Memory B cell (primary cell): ENCODE data around the gene OVOL2.

Experiments
- ATAC-seq: fragments of 150-1000 bp; cut with Tn5 transposase; 2 replicates; pipeline ENCODE4 v1.10.0; 2021; ENCODE audit warnings: low read depth, mild to moderate bottlenecking, moderate library complexity
- DNase-seq, 2 donors: peaks; one replicate each; pipeline ENCODE4 v3.0.0; 2022; ENCODE audit warnings: low spot score in 2 of 2
- H3K27ac Mint-ChIP-seq: one replicate; pipeline ENCODE4 v1.8.0; 2022; ENCODE audit warnings: mild to moderate bottlenecking, moderate library complexity, mixed read lengths
- H3K27me3 Mint-ChIP-seq: one replicate; pipeline ENCODE4 v1.8.0; 2022; ENCODE audit warnings: mixed read lengths
- H3K36me3 Mint-ChIP-seq: one replicate; pipeline ENCODE4 v1.8.0; 2022; ENCODE audit warnings: mild to moderate bottlenecking, mixed read lengths
- H3K4me1 Mint-ChIP-seq: one replicate; pipeline ENCODE4 v1.8.0; 2022; ENCODE audit warnings: mixed read lengths
- H3K4me3 Mint-ChIP-seq: one replicate; pipeline ENCODE4 v1.8.0; 2022; ENCODE audit warnings: mild to moderate bottlenecking, moderate library complexity, mixed read lengths
- H3K9me3 Mint-ChIP-seq: one replicate; pipeline ENCODE4 v1.8.0; 2022; ENCODE audit warnings: mixed read lengths

Gene OVOL2

DNA sequence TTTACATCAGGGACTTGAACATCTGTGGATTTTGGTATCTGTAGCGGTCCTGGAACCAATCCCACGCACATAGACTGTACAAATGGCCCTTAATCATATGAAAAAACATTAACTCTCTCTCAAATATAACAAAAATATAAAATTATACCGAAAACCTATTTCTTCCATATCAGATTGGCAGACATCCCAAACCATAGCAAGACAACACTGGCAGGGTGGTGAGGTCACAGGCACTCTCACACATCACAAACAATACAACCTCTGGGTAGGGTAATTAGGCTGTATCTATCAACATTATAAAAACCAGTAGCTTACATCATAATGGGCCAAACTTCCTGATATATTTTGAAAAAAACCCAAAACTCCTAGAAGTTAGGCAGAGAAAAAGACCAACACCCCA lies 40.9 kb downstream of the OVOL2 start:
- no peaks in the 10 kb centered on the region for H3K36me3 Mint-ChIP-seq
- peaks cover 9% of the 10 kb centered on the region for H3K4me1 Mint-ChIP-seq
- no peak overlapping the region for H3K27ac Mint-ChIP-seq
- DNase-seq = no peak
- H3K9me3 Mint-ChIP-seq = no peaks in the 10 kb centered on the region
- H3K4me3 Mint-ChIP-seq = no peak overlapping the region
- no peak for ATAC-seq
- peaks cover 5% of the 10 kb centered on the region for H3K27me3 Mint-ChIP-seq

DNA sequence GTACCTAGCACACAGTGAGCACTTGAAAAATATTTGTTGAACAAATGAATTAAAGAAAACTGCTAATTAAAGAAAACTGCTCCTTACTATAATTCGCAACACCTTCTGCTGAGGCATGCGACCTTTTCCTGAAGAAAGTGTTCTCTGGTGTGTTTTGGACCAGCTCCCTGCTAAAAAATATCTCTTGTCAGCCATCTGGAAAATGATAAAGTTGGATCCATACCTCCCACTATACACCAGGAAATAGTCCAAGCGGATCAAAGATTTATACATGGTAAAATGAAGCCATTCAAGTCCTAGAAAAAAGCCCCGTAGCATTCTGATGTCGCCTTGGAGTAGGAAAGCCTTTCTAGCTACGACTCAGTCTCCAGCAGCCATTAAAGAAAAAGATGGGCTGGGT lies 43.3 kb downstream of the OVOL2 start:
- Mint-ChIP-seq H3K27ac (no peak overlapping the region), H3K4me3 (no peak overlapping the region), H3K4me1 (peaks cover 10% of the 10 kb centered on the region), H3K27me3 (peaks cover 5% of the 10 kb centered on the region), H3K36me3 (no peaks in the 10 kb centered on the region), H3K9me3 (no peaks in the 10 kb centered on the region)
- no peak for DNase-seq
- no peak for ATAC-seq

DNA sequence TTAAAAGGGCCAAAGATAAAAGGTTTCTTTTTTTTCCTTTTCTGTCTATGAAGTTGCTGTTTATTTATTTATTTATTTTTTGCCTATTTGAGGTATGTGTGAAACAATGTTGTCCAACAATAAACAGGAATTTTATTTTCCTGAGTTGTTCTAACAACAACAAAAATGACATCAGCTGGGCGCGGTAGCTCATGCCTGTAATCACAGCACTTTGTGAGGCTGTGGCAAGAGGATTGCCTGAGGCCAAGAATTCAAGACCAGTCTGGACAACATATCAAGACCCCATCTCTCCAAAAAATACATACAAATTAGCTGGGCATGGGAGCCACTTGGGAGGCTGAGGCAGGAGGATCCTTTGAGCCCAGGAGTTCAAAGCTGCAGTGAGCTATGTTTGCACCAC lies 44.8 kb downstream of the OVOL2 start:
- Mint-ChIP-seq H3K27me3 (peaks cover 2% of the 10 kb centered on the region), H3K9me3 (no peaks in the 10 kb centered on the region), H3K36me3 (no peaks in the 10 kb centered on the region), H3K4me3 (no peak overlapping the region), H3K27ac (no peak overlapping the region), H3K4me1 (peaks cover 4% of the 10 kb centered on the region)
- ATAC-seq (no peak), DNase-seq (no peak)

DNA sequence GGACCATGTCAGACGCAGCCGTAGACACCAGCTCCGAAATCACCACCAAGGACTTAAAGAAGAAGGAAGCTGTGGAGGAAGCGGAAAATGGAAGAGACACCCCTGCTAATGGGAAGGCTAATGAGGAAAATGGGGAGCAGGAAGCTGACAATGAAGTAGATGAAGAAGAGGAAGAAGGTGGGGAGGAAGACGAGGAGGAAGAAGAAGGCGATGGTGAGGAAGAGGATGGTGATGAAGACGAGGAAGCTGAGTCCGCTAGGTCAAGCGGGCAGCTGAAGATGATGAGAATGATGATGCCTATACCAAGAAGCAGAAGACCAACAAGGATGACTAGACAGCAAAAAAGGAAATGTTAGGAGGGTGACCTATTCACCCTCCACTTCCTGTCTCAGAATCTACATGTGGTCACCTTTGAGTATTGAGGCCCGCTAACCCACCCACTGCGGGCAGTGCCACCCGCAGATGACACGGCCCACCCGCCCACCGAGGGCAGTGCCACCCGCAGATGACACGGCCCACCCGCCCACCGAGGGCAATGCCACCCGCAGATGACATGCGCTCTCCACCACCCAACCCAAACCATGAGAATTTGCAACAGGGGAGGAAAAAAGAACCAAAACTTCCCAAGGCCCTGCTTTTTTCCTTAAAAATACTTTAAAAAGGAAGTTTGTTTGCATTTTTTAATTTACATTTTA lies 45.6 kb downstream of the OVOL2 start:
- no peaks in the 10 kb centered on the region for H3K36me3 Mint-ChIP-seq
- no peak overlapping the region for H3K4me3 Mint-ChIP-seq
- no peaks in the 10 kb centered on the region for H3K9me3 Mint-ChIP-seq
- peaks cover 2% of the 10 kb centered on the region for H3K27me3 Mint-ChIP-seq
- H3K4me1 Mint-ChIP-seq = peaks cover 4% of the 10 kb centered on the region
- DNase-seq (no peak), ATAC-seq (no peak)
- H3K27ac Mint-ChIP-seq = no peak overlapping the region

DNA sequence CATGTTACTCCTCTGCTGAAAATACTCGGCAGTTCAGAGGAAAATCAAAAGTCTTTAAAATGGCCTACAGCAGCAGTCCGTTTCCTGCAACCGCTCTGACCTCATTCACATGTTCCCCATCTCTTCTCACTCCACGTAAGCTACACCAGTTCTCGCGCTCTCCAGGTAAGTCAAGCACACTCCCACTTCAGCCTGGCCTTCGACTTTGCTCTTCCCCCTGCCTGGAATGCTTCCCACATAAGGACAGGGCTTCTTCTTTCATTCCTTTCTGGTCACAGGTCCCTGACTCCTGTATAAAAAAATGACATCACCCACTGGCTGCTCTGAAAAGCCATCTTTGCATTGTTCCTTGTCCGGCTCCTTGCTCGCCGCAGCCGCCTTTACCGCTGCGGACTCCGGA lies 46.2 kb downstream of the OVOL2 start:
- no peak overlapping the region for H3K4me3 Mint-ChIP-seq
- H3K4me1 Mint-ChIP-seq = peaks cover 4% of the 10 kb centered on the region
- no peaks in the 10 kb centered on the region for H3K36me3 Mint-ChIP-seq
- H3K27ac Mint-ChIP-seq = no peak overlapping the region
- ATAC-seq = no peak
- DNase-seq = no peak
- no peaks in the 10 kb centered on the region for H3K9me3 Mint-ChIP-seq
- H3K27me3 Mint-ChIP-seq = peaks cover 2% of the 10 kb centered on the region

DNA sequence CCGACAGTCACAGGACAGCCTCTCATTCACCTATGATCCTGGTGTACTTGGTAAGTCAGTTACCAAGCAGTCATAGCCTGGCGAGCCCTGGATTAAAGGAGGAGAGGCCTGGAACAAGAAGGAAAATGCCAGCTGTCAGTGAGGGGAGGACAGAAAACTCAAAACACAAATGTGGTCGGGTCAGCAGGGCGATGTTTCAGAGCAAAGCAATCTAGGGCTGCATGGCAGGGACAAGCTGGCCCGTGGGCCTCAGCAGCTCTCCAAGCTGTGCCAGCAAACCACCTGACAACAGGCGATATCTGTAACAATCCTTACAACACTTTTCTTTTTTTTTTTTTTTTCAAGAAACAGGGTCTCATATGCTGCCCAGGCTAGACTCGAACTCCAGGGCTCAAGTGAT lies 48.6 kb downstream of the OVOL2 start:
- H3K9me3 Mint-ChIP-seq = no peaks in the 10 kb centered on the region
- ATAC-seq = no peak
- H3K36me3 Mint-ChIP-seq = no peaks in the 10 kb centered on the region
- H3K4me3 Mint-ChIP-seq = no peak overlapping the region
- H3K4me1 Mint-ChIP-seq = peaks cover 16% of the 10 kb centered on the region
- peaks cover 2% of the 10 kb centered on the region for H3K27me3 Mint-ChIP-seq
- DNase-seq = no peak
- no peak overlapping the region for H3K27ac Mint-ChIP-seq

DNA sequence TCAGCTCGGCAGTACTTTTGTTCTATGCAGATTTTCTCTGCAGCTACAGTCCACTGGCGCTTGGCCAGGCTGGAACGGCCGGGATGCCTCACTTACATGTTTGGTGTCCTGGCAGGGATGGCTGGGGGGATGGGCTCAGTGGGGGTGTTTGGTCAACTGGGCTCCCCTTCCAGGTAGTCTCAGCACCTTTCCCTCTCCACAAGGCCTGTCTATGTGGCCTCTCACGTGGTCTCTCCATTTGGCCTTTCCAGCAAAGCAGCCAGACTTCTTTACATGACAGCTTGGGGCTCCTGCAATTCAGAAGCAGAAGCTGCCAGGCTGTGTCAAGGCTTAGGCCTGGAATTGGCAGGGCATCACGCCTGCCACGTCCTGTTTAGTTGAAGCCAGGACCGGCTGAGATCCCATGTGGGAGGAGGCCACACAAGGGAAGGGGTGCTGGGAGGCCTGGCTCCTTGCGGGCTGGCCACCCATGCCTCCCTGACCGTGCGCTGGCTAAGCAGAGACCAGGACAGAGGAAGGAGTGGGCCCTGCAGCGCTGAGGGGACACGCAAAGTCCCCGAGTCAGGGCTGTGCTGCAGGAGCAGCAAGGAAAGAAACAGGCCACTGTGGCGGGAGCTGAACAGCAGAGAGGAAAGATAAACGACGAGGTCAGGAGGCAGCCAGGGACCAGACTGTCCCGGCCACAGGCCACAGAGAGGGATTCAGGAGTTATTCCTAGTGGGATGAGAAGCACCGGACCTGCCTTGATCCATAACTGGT lies 50.0 kb downstream of the OVOL2 start:
- H3K36me3 Mint-ChIP-seq = no peaks in the 10 kb centered on the region
- peaks cover 2% of the 10 kb centered on the region for H3K27me3 Mint-ChIP-seq
- DNase-seq (no peak), ATAC-seq (no peak)
- no peak overlapping the region for H3K27ac Mint-ChIP-seq
- no peaks in the 10 kb centered on the region for H3K9me3 Mint-ChIP-seq
- peaks cover 22% of the 10 kb centered on the region for H3K4me1 Mint-ChIP-seq
- no peak overlapping the region for H3K4me3 Mint-ChIP-seq

DNA sequence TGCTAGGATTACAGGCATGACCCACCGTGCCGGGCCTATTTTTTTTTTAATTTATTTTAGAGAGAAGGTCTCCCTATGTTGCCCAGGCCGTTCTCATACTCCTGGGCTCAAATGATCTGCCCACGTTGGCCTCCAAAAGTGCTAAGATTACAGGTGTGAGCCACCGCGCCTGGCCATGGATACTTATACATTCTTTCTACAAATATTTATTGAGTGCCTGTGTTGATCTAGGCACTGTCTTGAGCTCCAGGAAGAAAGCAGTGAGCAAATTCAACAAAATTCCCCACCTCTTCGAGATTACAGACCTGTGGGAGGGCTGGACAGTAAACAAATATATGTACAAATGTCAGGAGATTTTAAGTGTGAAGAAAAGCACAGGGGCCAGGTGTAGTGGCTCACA lies 51.0 kb downstream of the OVOL2 start:
- Mint-ChIP-seq H3K27ac (no peak overlapping the region), H3K4me3 (no peak overlapping the region)
- ATAC-seq = no peak

DNA sequence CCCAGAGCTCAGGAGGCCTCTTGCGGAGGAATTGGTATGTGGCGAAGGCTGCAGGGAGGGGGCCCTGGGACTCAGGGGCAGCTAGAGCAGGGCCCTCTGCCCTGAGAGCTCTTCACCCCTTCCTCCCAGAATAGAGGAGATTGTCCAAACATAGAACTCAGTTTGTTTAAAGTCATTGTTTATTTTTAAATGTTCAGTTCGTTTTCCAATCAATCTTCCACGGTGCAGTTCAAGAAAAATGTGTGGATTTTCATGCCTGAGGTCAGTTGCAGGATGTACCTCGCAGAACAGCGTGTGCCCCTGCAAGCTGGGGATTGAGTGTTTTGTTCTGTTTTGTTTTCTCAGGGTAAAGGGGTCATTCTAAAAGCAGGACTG lies 51.7 kb downstream of the OVOL2 start:
- DNase-seq (no peak), ATAC-seq (no peak)
- Mint-ChIP-seq H3K36me3 (no peaks in the 10 kb centered on the region), H3K9me3 (no peaks in the 10 kb centered on the region), H3K27ac (peak overlapping the region; percentile 32), H3K4me1 (peaks cover 18% of the 10 kb centered on the region), H3K4me3 (no peak overlapping the region), H3K27me3 (no peaks in the 10 kb centered on the region)

More for the DNA sequence above, 51.0 kb downstream of the OVOL2 start:
- no peaks in the 10 kb centered on the region for H3K9me3 Mint-ChIP-seq
- no peak for DNase-seq
- peaks cover 18% of the 10 kb centered on the region for H3K4me1 Mint-ChIP-seq
- no peaks in the 10 kb centered on the region for H3K36me3 Mint-ChIP-seq
- no peaks in the 10 kb centered on the region for H3K27me3 Mint-ChIP-seq

DNA sequence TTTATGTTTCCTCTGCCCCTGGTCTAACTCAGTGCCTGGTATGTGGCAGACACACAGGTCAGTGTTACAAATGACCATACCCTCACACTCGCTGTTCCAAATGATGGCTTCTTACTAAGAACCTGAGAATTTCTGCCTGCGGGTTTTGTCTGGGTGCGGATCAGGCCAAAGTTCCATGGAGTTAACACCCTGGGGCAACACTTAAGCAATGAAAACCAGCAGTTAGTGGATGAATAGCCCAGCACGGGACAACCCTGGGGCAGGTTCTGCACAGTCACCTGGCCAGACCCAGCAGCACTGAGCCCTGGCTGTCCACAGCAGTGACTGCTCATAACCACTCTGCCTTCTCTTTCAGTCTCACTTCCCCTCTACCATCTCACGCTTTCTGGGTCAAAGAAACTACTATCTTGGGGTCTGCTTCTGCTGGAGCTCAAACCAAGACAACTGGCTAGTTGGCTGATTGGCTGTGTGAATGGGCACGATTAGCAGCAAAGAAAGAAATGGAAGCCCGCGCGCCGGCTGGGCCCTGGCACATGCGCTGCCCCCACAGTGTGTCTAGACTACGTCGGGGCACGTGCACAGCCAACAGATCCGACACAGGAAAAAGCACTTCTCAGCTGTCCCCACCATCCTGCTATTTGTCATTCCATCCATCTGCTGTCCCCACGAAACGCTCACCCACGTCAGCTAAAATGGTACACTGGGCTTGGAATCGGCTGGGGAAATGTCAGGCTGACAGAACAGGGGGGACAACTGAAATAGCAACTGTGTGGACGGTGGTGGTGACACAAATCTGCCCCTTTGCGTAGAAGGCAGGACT lies 52.3 kb downstream of the OVOL2 start:
- Mint-ChIP-seq H3K9me3 (no peaks in the 10 kb centered on the region), H3K27ac (peak overlapping the region; percentile 32), H3K4me3 (peak overlapping the region; percentile 67), H3K36me3 (no peaks in the 10 kb centered on the region), H3K27me3 (no peaks in the 10 kb centered on the region), H3K4me1 (peaks cover 18% of the 10 kb centered on the region)
- ATAC-seq (peak; percentile 82), DNase-seq (peak in 1 of 2 donors; percentile 33)

DNA sequence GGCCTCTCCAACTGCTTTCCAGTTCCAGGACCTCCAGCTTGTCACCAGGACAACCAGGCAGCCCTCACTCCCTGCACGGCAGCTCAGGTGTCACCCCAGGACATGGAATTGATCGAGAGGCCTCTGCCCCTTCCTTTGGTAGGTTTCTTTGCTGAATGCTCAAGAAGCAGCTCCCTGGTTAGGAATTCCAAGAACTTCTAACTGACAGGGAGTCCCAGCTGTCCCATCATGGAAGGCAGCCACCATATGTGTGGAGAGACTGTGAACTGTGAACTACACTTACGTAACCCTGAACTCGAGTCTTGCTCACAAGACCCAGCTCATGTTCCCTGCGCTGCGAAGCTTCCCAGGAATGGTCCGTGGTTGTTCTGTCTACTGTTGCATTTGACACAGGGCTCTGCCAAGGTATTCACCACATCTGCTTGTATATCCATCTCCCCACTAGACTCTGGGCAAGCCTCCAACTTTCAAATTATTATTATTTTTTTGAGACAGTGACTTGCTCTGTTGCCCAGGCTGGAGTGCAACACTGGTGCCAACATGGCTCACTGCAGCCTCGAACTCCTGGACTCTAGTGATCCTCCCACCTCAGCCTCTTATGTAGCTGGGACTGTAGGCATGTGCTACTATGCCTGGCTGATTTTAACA lies 53.2 kb downstream of the OVOL2 start:
- Mint-ChIP-seq H3K36me3 (no peaks in the 10 kb centered on the region), H3K9me3 (no peaks in the 10 kb centered on the region), H3K27ac (peak overlapping the region; percentile 71), H3K4me3 (no peak overlapping the region), H3K27me3 (peaks cover 2% of the 10 kb centered on the region), H3K4me1 (peaks cover 18% of the 10 kb centered on the region)
- ATAC-seq (no peak), DNase-seq (no peak)

DNA sequence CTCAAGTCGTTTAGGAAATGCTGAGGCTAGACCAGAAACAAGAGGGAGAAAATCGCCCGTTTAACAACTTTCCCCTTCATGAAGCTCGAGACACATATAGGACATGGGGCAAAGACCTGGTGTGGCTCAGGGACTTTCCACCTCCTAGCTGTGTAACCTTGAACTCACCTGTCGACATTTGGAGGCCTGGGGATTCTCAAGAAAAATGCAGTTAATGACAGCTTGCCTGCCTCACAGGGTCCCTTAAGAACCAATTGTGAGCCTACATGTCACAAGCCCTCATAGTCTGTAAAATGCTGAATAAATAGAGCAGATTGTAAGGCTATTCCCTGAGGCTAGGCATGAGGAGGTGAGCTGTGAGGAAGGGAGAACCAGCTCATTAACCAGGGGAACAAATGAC lies 53.8 kb downstream of the OVOL2 start:
- ATAC-seq = peak; percentile 65
- H3K9me3 Mint-ChIP-seq = no peaks in the 10 kb centered on the region
- no peaks in the 10 kb centered on the region for H3K36me3 Mint-ChIP-seq
- H3K4me1 Mint-ChIP-seq = peaks cover 18% of the 10 kb centered on the region
- peak overlapping the region; percentile 71 for H3K27ac Mint-ChIP-seq
- H3K27me3 Mint-ChIP-seq = peaks cover 2% of the 10 kb centered on the region
- peak overlapping the region; percentile 7 for H3K4me3 Mint-ChIP-seq
- DNase-seq = peak in 1 of 2 donors; percentile 7

DNA sequence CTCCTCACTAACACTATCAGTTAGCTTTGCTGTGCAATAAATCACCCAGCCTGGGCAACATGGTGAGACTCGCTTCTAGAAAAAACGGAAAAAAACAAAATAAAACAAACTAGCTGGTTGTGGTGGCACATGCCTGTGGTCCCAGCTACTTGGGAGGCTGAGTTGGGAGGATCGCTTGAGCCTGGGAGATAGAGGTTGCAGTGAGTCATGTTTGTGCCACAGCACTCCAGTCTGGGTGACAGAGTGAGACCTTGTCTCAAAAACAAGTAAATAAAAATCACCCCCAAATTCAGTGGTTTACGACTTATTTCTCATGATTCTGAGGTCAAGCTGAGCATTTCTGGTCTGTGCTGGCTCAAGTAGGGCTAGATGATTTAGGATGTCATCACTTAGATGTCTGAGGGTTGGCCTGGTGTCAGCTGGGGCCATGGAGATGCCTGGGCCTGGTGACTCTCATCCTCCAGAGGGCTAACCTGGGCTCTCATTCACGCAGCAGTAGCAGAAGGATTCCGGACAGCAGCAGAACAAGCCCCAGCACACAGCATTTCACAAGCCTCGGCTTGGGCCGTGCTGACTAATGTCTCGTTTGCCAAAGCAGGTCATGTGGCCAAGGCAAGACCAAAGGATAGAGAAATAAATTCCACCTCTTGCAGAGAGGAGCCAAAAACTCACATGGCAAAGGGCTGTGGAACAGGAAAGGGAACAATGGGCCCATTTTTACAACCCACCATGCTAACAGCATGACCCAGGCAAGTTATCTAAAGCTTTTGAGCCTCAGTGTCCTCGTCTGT lies 56.4 kb downstream of the OVOL2 start:
- Mint-ChIP-seq H3K27me3 (peaks cover 2% of the 10 kb centered on the region), H3K4me1 (peaks cover 18% of the 10 kb centered on the region), H3K36me3 (no peaks in the 10 kb centered on the region), H3K4me3 (no peak overlapping the region), H3K9me3 (no peaks in the 10 kb centered on the region), H3K27ac (no peak overlapping the region)
- DNase-seq (no peak), ATAC-seq (no peak)
